AG04449 (cell line): Measurements from ENCODE around the gene PDP2.

Source experiments
- CTCF ChIA-PET: fragments of 350-600 bp; formaldehyde crosslinking; extraction: SDS; loops from one replicate; lab custom pipeline; 2021; ENCODE audit warnings: antibody characterized with exemption; lab: Yijun Ruan, JAX
- POLR2A ChIA-PET: fragments of 400-600, 350-600 bp; formaldehyde crosslinking; extraction: SDS; loops from one replicate; lab custom pipeline; 2020; ENCODE audit warnings: antibody characterized with exemption, inconsistent platforms; lab: Yijun Ruan, JAX
- DNase-seq: peaks from one replicate; pipeline ENCODE4 v3.0.0-alpha.2; 2010; ENCODE audit warnings: low read depth, low spot score
- H3K4me3 ChIP-seq: 2 replicates; pipeline ENCODE4 v1.5.1; 2011; ENCODE audit warnings: low read depth, mild to moderate bottlenecking, control low read depth, low read length
- TF ChIP-seq, protein P1 (sequence below): IDR thresholded peaks from one replicate; pipeline ENCODE4 v1.5.1; 2011; ENCODE audit warnings: mild to moderate bottlenecking, moderate library complexity, low read length, control low read depth, inconsistent platforms; ENCODE audit not compliant: insufficient read depth; ENCODE audit errors: missing control alignments

PDP2 gene

GRCh38 chr16:66939366-66939765, 59.1 kb downstream of the PDP2 start:
- no peak overlapping the region for H3K4me3 ChIP-seq
- DNase-seq: no peak
- CTCF ChIA-PET: interaction anchor here (1.6 to 9.1 kb wide), 3 partner anchors 34 to 246 kb away, joined by 3 to 100 read pairs (median 3); no protein-coding TSS in a partner anchor
- POLR2A ChIA-PET: interaction anchor here (0.5 kb wide), 1 partner anchor 211 kb away, joined by 3 read pairs; no protein-coding TSS in a partner anchor
- TF ChIP-seq, protein P1, sequence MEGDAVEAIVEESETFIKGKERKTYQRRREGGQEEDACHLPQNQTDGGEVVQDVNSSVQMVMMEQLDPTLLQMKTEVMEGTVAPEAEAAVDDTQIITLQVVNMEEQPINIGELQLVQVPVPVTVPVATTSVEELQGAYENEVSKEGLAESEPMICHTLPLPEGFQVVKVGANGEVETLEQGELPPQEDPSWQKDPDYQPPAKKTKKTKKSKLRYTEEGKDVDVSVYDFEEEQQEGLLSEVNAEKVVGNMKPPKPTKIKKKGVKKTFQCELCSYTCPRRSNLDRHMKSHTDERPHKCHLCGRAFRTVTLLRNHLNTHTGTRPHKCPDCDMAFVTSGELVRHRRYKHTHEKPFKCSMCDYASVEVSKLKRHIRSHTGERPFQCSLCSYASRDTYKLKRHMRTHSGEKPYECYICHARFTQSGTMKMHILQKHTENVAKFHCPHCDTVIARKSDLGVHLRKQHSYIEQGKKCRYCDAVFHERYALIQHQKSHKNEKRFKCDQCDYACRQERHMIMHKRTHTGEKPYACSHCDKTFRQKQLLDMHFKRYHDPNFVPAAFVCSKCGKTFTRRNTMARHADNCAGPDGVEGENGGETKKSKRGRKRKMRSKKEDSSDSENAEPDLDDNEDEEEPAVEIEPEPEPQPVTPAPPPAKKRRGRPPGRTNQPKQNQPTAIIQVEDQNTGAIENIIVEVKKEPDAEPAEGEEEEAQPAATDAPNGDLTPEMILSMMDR: no peak

DNA sequence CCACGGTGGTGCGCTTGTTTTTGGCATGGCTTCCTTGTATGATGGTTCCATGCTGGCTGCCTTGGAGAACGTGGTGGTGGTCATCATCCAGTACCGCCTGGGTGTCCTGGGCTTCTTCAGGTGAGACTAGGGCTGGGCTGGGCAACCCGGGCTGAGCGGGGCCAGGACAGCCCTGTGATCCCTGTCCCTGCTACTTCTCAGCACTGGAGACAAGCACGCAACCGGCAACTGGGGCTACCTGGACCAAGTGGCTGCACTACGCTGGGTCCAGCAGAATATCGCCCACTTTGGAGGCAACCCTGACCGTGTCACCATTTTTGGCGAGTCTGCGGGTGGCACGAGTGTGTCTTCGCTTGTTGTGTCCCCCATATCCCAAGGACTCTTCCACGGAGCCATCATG, 59.9 kb downstream of the PDP2 start:
- DNase-seq: no peak
- CTCF ChIA-PET: interaction anchor here (1.2 to 9.1 kb wide), 3 partner anchors 35 to 77 kb away, joined by 3 to 100 read pairs (median 3); no protein-coding TSS in a partner anchor
- TF ChIP-seq, protein P1: no peak
- H3K4me3 ChIP-seq: no peak overlapping the region
- POLR2A ChIA-PET: no interaction called here
